H1 (cell line): Measurements from ENCODE around the gene DNAH1.

Source experiments
- EP300 ChIP-seq, 2 experiments: IDR thresholded peaks; 1 replicate in 1 of 2; 2 replicates in 1 of 2; pipeline ENCODE4 v1.6.1; 2011 to 2012; ENCODE audit warnings: low read depth in 2 of 2, low read length in 2 of 2, mild to moderate bottlenecking in 2 of 2, borderline replicate concordance in 1 of 2, inconsistent platforms in 1 of 2, moderate library complexity in 1 of 2
- EZH2 ChIP-seq: fragments of 200-600 bp; sonication (generic); IDR thresholded peaks from 2 replicates; pipeline ENCODE4 v1.7.1; 2012; ENCODE audit warnings: low read depth, mild to moderate bottlenecking, moderate library complexity, low read length, inconsistent platforms; ENCODE audit not compliant: severe bottlenecking
- USF2 ChIP-seq: IDR thresholded peaks from 2 replicates; pipeline ENCODE4 v1.6.1; 2011; ENCODE audit warnings: low read length, improper control_type of control experiment
- YY1 ChIP-seq: IDR thresholded peaks from 2 replicates; pipeline ENCODE4 v1.6.1; 2011; ENCODE audit warnings: low read depth, mild to moderate bottlenecking, low read length
- ZNF274 ChIP-seq: IDR thresholded peaks from 2 replicates; pipeline ENCODE4 v1.7.0; 2012; ENCODE audit warnings: low read length, borderline replicate concordance; ENCODE audit errors: extremely low read depth
- TF ChIP-seq, protein P1 (sequence below), 3 experiments: IDR thresholded peaks; 1 replicate in 2 of 3; 2 replicates in 1 of 3; pipeline versions ENCODE4 v1.5.1 to v1.6.1; 2011; ENCODE audit warnings: low read length in 3 of 3, mild to moderate bottlenecking in 3 of 3, inconsistent platforms in 2 of 3, low read depth in 1 of 3, moderate library complexity in 1 of 3; ENCODE audit not compliant: insufficient read depth in 1 of 3; ENCODE audit errors: control extremely low read depth in 1 of 3

DNA sequence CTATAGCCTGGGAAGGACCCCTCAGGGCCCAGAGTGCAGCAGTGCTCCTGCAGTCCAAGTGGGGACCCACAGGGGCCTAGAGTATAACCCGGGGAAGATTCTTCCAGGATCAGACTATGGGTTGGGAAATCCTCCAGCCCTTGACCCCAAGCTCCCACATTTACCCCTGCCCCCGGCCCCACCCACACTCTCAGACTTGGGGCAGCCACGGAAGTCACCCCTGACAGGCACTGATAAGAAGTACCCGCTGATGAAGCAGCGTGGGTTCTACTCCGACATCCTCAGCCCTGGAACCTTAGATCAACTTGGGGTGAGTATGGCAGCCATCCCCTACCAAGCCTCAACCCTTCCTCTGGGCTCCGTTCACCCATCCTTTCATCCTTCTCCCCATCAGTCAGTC lies 6.3 kb downstream of the DNAH1 start:
- TF ChIP-seq EP300 (IDR thresholded peaks at IDR 0.05; ENCODE audit: borderline replicate concordance in 1 of 2, low read depth in 2 of 2, low read length in 2 of 2) (no peak), ZNF274 (no peak), EZH2 (no peak), YY1 (no peak), USF2 (no peak)
- TF ChIP-seq, protein P1, sequence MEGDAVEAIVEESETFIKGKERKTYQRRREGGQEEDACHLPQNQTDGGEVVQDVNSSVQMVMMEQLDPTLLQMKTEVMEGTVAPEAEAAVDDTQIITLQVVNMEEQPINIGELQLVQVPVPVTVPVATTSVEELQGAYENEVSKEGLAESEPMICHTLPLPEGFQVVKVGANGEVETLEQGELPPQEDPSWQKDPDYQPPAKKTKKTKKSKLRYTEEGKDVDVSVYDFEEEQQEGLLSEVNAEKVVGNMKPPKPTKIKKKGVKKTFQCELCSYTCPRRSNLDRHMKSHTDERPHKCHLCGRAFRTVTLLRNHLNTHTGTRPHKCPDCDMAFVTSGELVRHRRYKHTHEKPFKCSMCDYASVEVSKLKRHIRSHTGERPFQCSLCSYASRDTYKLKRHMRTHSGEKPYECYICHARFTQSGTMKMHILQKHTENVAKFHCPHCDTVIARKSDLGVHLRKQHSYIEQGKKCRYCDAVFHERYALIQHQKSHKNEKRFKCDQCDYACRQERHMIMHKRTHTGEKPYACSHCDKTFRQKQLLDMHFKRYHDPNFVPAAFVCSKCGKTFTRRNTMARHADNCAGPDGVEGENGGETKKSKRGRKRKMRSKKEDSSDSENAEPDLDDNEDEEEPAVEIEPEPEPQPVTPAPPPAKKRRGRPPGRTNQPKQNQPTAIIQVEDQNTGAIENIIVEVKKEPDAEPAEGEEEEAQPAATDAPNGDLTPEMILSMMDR (IDR thresholded peaks at IDR 0.05; ENCODE audit: control extremely low read depth in 1 of 3, insufficient read depth in 1 of 3, low read depth in 1 of 3, low read length in 3 of 3), result no peak
